GM23248 (cell line): ENCODE measurements around the gene LZTFL1. TPM values are rescaled to one million over a fixed set of nuclear protein-coding genes. Genes with fewer than 3 reads are reported as not detected.
A peak's percentile ranks its signal among the peaks of the same experiment; 100 is the strongest.

Experiments
- DNase-seq: peaks from one replicate; pipeline ENCODE4 v3.0.0-alpha.2; 2015
- H2AFZ ChIP-seq: fragments of 200-600 bp; sonication (generic); 2 replicates; pipeline ENCODE4 v1.6.1; 2016; ENCODE audit warnings: antibody characterized with exemption
- H3F3A ChIP-seq: fragments of 200-600 bp; sonication (generic); 2 replicates; pipeline ENCODE4 v1.6.1; 2016; ENCODE audit warnings: mild to moderate bottlenecking, antibody characterized with exemption, mixed run types; ENCODE audit not compliant: insufficient read depth
- H3K27ac ChIP-seq: fragments of 200-600 bp; sonication (generic); 2 replicates; pipeline ENCODE4 v1.5.1; 2016; ENCODE audit warnings: mild to moderate bottlenecking
- H3K27me3 ChIP-seq: fragments of 200-600 bp; sonication (generic); replicated peaks from 2 replicates; pipeline ENCODE4 v1.6.1; 2016; ENCODE audit warnings: mild to moderate bottlenecking; ENCODE audit not compliant: insufficient read depth
- H3K36me3 ChIP-seq: fragments of 200-600 bp; sonication (generic); 2 replicates; pipeline ENCODE4 v1.6.1; 2016; ENCODE audit warnings: low read depth, mild to moderate bottlenecking
- H3K4me1 ChIP-seq: fragments of 200-600 bp; sonication (generic); 2 replicates; pipeline ENCODE4 v1.6.1; 2016; ENCODE audit warnings: mild to moderate bottlenecking; ENCODE audit not compliant: insufficient read depth
- H3K4me2 ChIP-seq: fragments of 200-600 bp; sonication (generic); one replicate; pipeline ENCODE4 v1.6.1; 2016; ENCODE audit warnings: mild to moderate bottlenecking; ENCODE audit not compliant: unreplicated experiment
- H3K4me3 ChIP-seq: fragments of 200-600 bp; sonication (generic); 2 replicates; pipeline ENCODE4 v1.5.1; 2016; ENCODE audit warnings: mild to moderate bottlenecking
- H3K79me2 ChIP-seq: fragments of 200-600 bp; sonication (generic); 2 replicates; pipeline ENCODE4 v1.6.1; 2016; ENCODE audit warnings: mild to moderate bottlenecking; ENCODE audit not compliant: insufficient read depth
- H3K9ac ChIP-seq: fragments of 200-600 bp; sonication (generic); 2 replicates; pipeline ENCODE4 v1.6.1; 2016; ENCODE audit warnings: mild to moderate bottlenecking
- H3K9me2 ChIP-seq: fragments of 200-600 bp; sonication (generic); 2 replicates; pipeline ENCODE4 v1.6.1; 2016; ENCODE audit warnings: mixed run types, mild to moderate bottlenecking, moderate library complexity; ENCODE audit not compliant: insufficient read depth
- H3K9me3 ChIP-seq: fragments of 200-600 bp; sonication (generic); one replicate; pipeline ENCODE4 v1.6.1; 2017; ENCODE audit warnings: low read depth
- H4K20me1 ChIP-seq: fragments of 200-600 bp; sonication (generic); 2 replicates; pipeline ENCODE4 v1.6.0; 2016; ENCODE audit not compliant: insufficient read depth
- EZH2 ChIP-seq: fragments of 200-600 bp; sonication (generic); IDR thresholded peaks from 2 replicates; pipeline ENCODE4 v1.6.1; 2018; ENCODE audit warnings: antibody characterized with exemption, mild to moderate bottlenecking; ENCODE audit not compliant: insufficient read depth, poor library complexity, severe bottlenecking
- EZH2phosphoT487 ChIP-seq: fragments of 200-600 bp; sonication (generic); IDR thresholded peaks from 2 replicates; pipeline ENCODE4 v1.6.1; 2018; ENCODE audit warnings: antibody characterized with exemption, moderate library complexity, mild to moderate bottlenecking, low read depth; ENCODE audit not compliant: insufficient read depth
- WGBS, 2 experiments: methylation state at CpG; one replicate each; pipeline ENCODE4 v1.1.6; 2015 to 2017; ENCODE audit warnings: low lambda C conversion rate in 2 of 2, low coverage in 1 of 2; ENCODE audit errors: missing lambda C conversion rate in 2 of 2; 5-methylcytosine and 5-hydroxymethylcytosine counted together
- in situ Hi-C: fragments of 300-500 bp; cut with MboI; formaldehyde crosslinking; loops from 2 replicates; pipeline ENCODE4 v1.15.0; 2020
- polyA plus RNA-seq: library from polyadenylated mRNA; unstranded; fragments of >200 nt; fragmentation: Nextera tagmentation; extraction: Ambion mirVana; gene quantifications from 2 replicates; pipeline ENCODE4 v1.2.1, GENCODE V29; 2016
- total RNA-seq: library from RNA; depleted of rRNA; stranded (reverse); fragments of >200 nt; shearing (Covaris generic); gene quantifications from 2 replicates; pipeline ENCODE4 v1.2.3, GENCODE V29; 2014

Gene LZTFL1
- total and polyA plus RNA-seq, 2 experiments from 2014 or later: 15.1 to 18.3 TPM

GRCh38 chr3:45838466-45838865 is 3.5 kb downstream of the LZTFL1 start:
- H3K36me3 ChIP-seq: peaks cover 14% of the 10 kb centered on the region; the same call in 1 of the 2 replicates
- H3K27ac ChIP-seq: no peak overlapping the region
- DNase-seq: no peak
- H3K4me1 ChIP-seq: peaks cover 7% of the 10 kb centered on the region; the same call in 1 of the 2 replicates
- H3K9ac ChIP-seq: no peak overlapping the region
- no peak for TF ChIP-seq EZH2phosphoT487
- no peak for TF ChIP-seq EZH2
- H2AFZ ChIP-seq: no peak overlapping the region
- no peaks in the 10 kb centered on the region for H3F3A ChIP-seq
- in situ Hi-C loops: no loop called here
- no peaks in the 10 kb centered on the region for H4K20me1 ChIP-seq
- H3K4me2 ChIP-seq: no peak overlapping the region
- no peak overlapping the region for H3K4me3 ChIP-seq
- no peaks in the 10 kb centered on the region for H3K9me2 ChIP-seq
- peaks cover 17% of the 10 kb centered on the region; the same call in 1 of the 2 replicates for H3K79me2 ChIP-seq
- no peaks in the 10 kb centered on the region for H3K27me3 ChIP-seq
- H3K9me3 ChIP-seq: no peaks in the 10 kb centered on the region
- 89 to 94% methylated on average over 1 of the region's 1 CpG for WGBS, 2 experiments

GRCh38 chr3:45832699-45833098 is 9.2 kb downstream of the LZTFL1 start:
- no peaks in the 10 kb centered on the region for H4K20me1 ChIP-seq
- no peaks in the 10 kb centered on the region for H3K79me2 ChIP-seq
- no peak for TF ChIP-seq EZH2phosphoT487
- TF ChIP-seq EZH2: no peak
- in situ Hi-C loops: no loop called here
- H3K4me2 ChIP-seq: no peak overlapping the region
- no peak overlapping the region for H3K27ac ChIP-seq
- no peak overlapping the region for H2AFZ ChIP-seq
- H3F3A ChIP-seq: no peaks in the 10 kb centered on the region
- H3K9me2 ChIP-seq: no peaks in the 10 kb centered on the region
- no peak overlapping the region for H3K4me3 ChIP-seq
- H3K9ac ChIP-seq: no peak overlapping the region
- H3K4me1 ChIP-seq: no peaks in the 10 kb centered on the region
- H3K27me3 ChIP-seq: no peaks in the 10 kb centered on the region
- H3K36me3 ChIP-seq: peaks cover 36% of the 10 kb centered on the region
- no peaks in the 10 kb centered on the region for H3K9me3 ChIP-seq
- 86% methylated on average over 5 of the region's 5 CpGs for WGBS, 2 experiments
- DNase-seq: peak; percentile 10

GRCh38 chr3:45830121-45830520 is 11.8 kb downstream of the LZTFL1 start:
- H3K4me1 ChIP-seq: no peaks in the 10 kb centered on the region
- H3F3A ChIP-seq: no peaks in the 10 kb centered on the region
- H3K4me3 ChIP-seq: no peak overlapping the region
- H3K4me2 ChIP-seq: no peak overlapping the region
- H3K79me2 ChIP-seq: no peaks in the 10 kb centered on the region
- no peaks in the 10 kb centered on the region for H4K20me1 ChIP-seq
- no peaks in the 10 kb centered on the region for H3K9me2 ChIP-seq
- DNase-seq: no peak
- H3K9ac ChIP-seq: no peak overlapping the region
- peaks cover 37% of the 10 kb centered on the region for H3K36me3 ChIP-seq
- no peak for TF ChIP-seq EZH2phosphoT487
- TF ChIP-seq EZH2: no peak
- no peaks in the 10 kb centered on the region for H3K9me3 ChIP-seq
- H3K27me3 ChIP-seq: no peaks in the 10 kb centered on the region
- in situ Hi-C loops: no loop called here
- WGBS, 2 experiments: 92 to 98% methylated on average over 5 of the region's 5 CpGs
- H3K27ac ChIP-seq: no peak overlapping the region
- no peak overlapping the region for H2AFZ ChIP-seq

DNA sequence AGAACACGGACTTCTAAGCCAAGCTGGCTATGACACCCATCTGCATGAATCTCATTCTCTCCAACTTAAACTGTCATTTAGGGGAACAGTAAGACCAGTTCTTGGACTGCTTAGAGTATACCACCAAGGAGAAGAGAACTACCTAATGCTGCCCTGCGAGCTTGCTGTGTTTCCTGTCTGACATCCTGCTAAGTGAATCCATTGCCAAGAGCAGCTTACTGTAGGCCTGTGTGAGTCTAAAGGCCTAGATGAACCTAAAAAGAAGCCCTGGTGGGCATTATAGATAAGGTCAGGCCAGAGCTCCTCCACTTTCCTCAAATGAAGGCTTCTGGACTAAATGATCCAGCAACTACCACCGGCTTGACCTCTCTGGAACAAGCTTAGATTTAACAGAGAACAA is 15.0 kb downstream of the LZTFL1 start:
- in situ Hi-C loops: no loop called here
- H3K27ac ChIP-seq: no peak overlapping the region
- no peaks in the 10 kb centered on the region for H3F3A ChIP-seq
- no peaks in the 10 kb centered on the region for H3K4me1 ChIP-seq
- DNase-seq: no peak
- H3K4me3 ChIP-seq: no peak overlapping the region
- peaks cover 26% of the 10 kb centered on the region for H3K36me3 ChIP-seq
- no peaks in the 10 kb centered on the region for H3K79me2 ChIP-seq
- H3K9me2 ChIP-seq: no peaks in the 10 kb centered on the region
- no peaks in the 10 kb centered on the region for H3K27me3 ChIP-seq
- TF ChIP-seq EZH2: no peak
- no peak for TF ChIP-seq EZH2phosphoT487
- no peak overlapping the region for H3K4me2 ChIP-seq
- no peak overlapping the region for H2AFZ ChIP-seq
- H3K9ac ChIP-seq: no peak overlapping the region
- WGBS, 2 experiments: 96 to 97% methylated on average over 3 of the region's 3 CpGs
- no peaks in the 10 kb centered on the region for H3K9me3 ChIP-seq
- H4K20me1 ChIP-seq: no peaks in the 10 kb centered on the region

GRCh38 chr3:45826321-45826720 is 15.6 kb downstream of the LZTFL1 start:
- no peaks in the 10 kb centered on the region for H3K9me2 ChIP-seq
- H3K27me3 ChIP-seq: no peaks in the 10 kb centered on the region
- H3K4me2 ChIP-seq: no peak overlapping the region
- no peaks in the 10 kb centered on the region for H3K9me3 ChIP-seq
- no peak for DNase-seq
- TF ChIP-seq EZH2: no peak
- TF ChIP-seq EZH2phosphoT487: no peak
- no peaks in the 10 kb centered on the region for H3K79me2 ChIP-seq
- peaks cover 26% of the 10 kb centered on the region for H3K36me3 ChIP-seq
- H3K27ac ChIP-seq: no peak overlapping the region
- 93% methylated on average over 2 of the region's 2 CpGs for WGBS, 2 experiments
- no peaks in the 10 kb centered on the region for H4K20me1 ChIP-seq
- no peaks in the 10 kb centered on the region for H3K4me1 ChIP-seq
- no peak overlapping the region for H3K9ac ChIP-seq
- H3F3A ChIP-seq: no peaks in the 10 kb centered on the region
- no peak overlapping the region for H2AFZ ChIP-seq
- no peak overlapping the region for H3K4me3 ChIP-seq
- in situ Hi-C loops: no loop called here
